GM12801 (cell line): ENCODE measurements around the gene ZNF521.

Experiments used
- CTCF ChIP-seq: IDR thresholded peaks from one replicate; pipeline ENCODE4 v1.5.1; 2011; ENCODE audit warnings: control low read depth; ENCODE audit not compliant: insufficient read length; ENCODE audit errors: extremely low read depth

The ZNF521 gene

GRCh38 chr18:25132786-25133496 lies 219.0 kb downstream of the ZNF521 start:
- TF ChIP-seq CTCF: no peak

GRCh38 chr18:25126751-25127150 lies 225.2 kb downstream of the ZNF521 start:
- TF ChIP-seq CTCF: no peak

GRCh38 chr18:25125680-25126079 lies 226.3 kb downstream of the ZNF521 start:
- TF ChIP-seq CTCF: no peak

GRCh38 chr18:25123438-25124232 lies 228.3 kb downstream of the ZNF521 start:
- no peak for TF ChIP-seq CTCF

GRCh38 chr18:25121442-25121841 lies 230.5 kb downstream of the ZNF521 start:
- TF ChIP-seq CTCF: no peak

GRCh38 chr18:25113566-25113965 lies 238.4 kb downstream of the ZNF521 start:
- TF ChIP-seq CTCF: no peak

GRCh38 chr18:25112821-25113434 lies 239.0 kb downstream of the ZNF521 start:
- no peak for TF ChIP-seq CTCF
